HepG2 (cell line): Measurements from ENCODE around the gene STIP1. TPM values are rescaled to one million over a fixed set of nuclear protein-coding genes. Genes with fewer than 3 reads are reported as not detected.
A peak's percentile ranks its signal among the peaks of the same experiment; 100 is the strongest.

Experiments used
- ARID3A ChIP-seq: IDR thresholded peaks from 2 replicates; pipeline ENCODE4 v1.6.1; 2012; ENCODE audit warnings: low read depth, low read length, improper control_type of control experiment
- DMTF1 ChIP-seq: sonication (generic); formaldehyde crosslinking; IDR thresholded peaks from 2 replicates; pipeline ENCODE4 v1.4.0; 2020; ENCODE audit warnings: mild to moderate bottlenecking, missing genetic modification reagents
- ELF3 ChIP-seq: IDR thresholded peaks from 2 replicates; pipeline ENCODE4 v1.6.1; 2016; ENCODE audit warnings: missing genetic modification reagents, missing compliant biosample characterization
- HIVEP1 ChIP-seq: sonication (generic); formaldehyde crosslinking; IDR thresholded peaks from 2 replicates; pipeline ENCODE4 v1.4.0; 2020; ENCODE audit warnings: mild to moderate bottlenecking, missing genetic modification reagents
- HNF1B ChIP-seq: sonication (generic); formaldehyde crosslinking; IDR thresholded peaks from 2 replicates; pipeline ENCODE4 v1.5.1; 2020; ENCODE audit warnings: mild to moderate bottlenecking, moderate library complexity, missing genetic modification reagents
- IRF2 ChIP-seq: IDR thresholded peaks from 2 replicates; pipeline ENCODE4 v1.6.1; 2018; ENCODE audit warnings: missing genetic modification reagents, missing compliant biosample characterization
- KDM4B ChIP-seq: sonication (generic); formaldehyde crosslinking; IDR thresholded peaks from 2 replicates; pipeline ENCODE4 v1.4.0; 2020; ENCODE audit warnings: missing genetic modification reagents
- MYC ChIP-seq: sonication (generic); formaldehyde crosslinking; IDR thresholded peaks from 2 replicates; pipeline ENCODE4 v1.9.0; 2021; ENCODE audit warnings: missing genetic modification reagents, borderline replicate concordance
- NCOA2 ChIP-seq: sonication (generic); formaldehyde crosslinking; IDR thresholded peaks from 2 replicates; pipeline ENCODE4 v1.8.0; 2022; ENCODE audit warnings: inconsistent platforms
- PHF21A ChIP-seq: sonication (generic); formaldehyde crosslinking; IDR thresholded peaks from 2 replicates; pipeline ENCODE4 v1.5.0; 2020; ENCODE audit warnings: mild to moderate bottlenecking, missing genetic modification reagents
- RERE ChIP-seq: IDR thresholded peaks from 2 replicates; pipeline ENCODE4 v1.6.1; 2016; ENCODE audit warnings: low read depth, missing genetic modification reagents, missing compliant biosample characterization
- RFX3 ChIP-seq: IDR thresholded peaks from 2 replicates; pipeline ENCODE4 v1.6.1; 2016; ENCODE audit warnings: missing biosample characterization, missing genetic modification reagents
- TBX3 ChIP-seq: fragments of 450-650 bp; IDR thresholded peaks from 2 replicates; pipeline ENCODE4 v1.6.1; 2017; ENCODE audit warnings: antibody characterized with exemption, mild to moderate bottlenecking, inconsistent platforms, borderline replicate concordance
- ZFP37 ChIP-seq: sonication (generic); formaldehyde crosslinking; IDR thresholded peaks from 2 replicates; pipeline ENCODE4 v1.4.0; 2020; ENCODE audit warnings: missing genetic modification reagents, borderline replicate concordance
- ZNF333 ChIP-seq: sonication (generic); formaldehyde crosslinking; IDR thresholded peaks from 2 replicates; pipeline ENCODE4 v1.4.0; 2020; ENCODE audit warnings: mild to moderate bottlenecking, missing genetic modification reagents, borderline replicate concordance
- ZNF746 ChIP-seq: sonication (generic); formaldehyde crosslinking; IDR thresholded peaks from 2 replicates; pipeline ENCODE4 v1.8.0; 2022; ENCODE audit warnings: mild to moderate bottlenecking, missing genetic modification reagents
- ZNF780A ChIP-seq: sonication (generic); formaldehyde crosslinking; IDR thresholded peaks from 2 replicates; pipeline ENCODE4 v1.8.0; 2022; ENCODE audit warnings: mild to moderate bottlenecking, missing genetic modification reagents, moderate library complexity
- ZNF790 ChIP-seq: sonication (generic); formaldehyde crosslinking; IDR thresholded peaks from 2 replicates; pipeline ENCODE4 v1.8.0; 2022; ENCODE audit warnings: missing genetic modification reagents, mild to moderate bottlenecking, borderline replicate concordance
- polyA plus RNA-seq, 8 experiments: library from polyadenylated mRNA; depleted of rRNA in 3 of 8; stranded (reverse) in 7 of 8; unstranded in 1 of 8; fragments of >200 nt; fragmentation: Illumina TruSeq in 4 of 8; extraction: Trizol in 4 of 8; gene quantifications; 2 replicates each; pipeline versions ENCODE4 v1.2.1 to v1.2.3, GENCODE V29; 2011 to 2016; ENCODE audit warnings: low read depth in 4 of 8, missing spikeins in 1 of 8, mixed read lengths in 1 of 8; ENCODE audit not compliant: insufficient read depth in 1 of 8
- total RNA-seq, 5 experiments: library from RNA; depleted of rRNA; stranded (reverse); fragments of >200 nt; fragmentation: Illumina TruSeq; extraction: Trizol; gene quantifications; 2 replicates each; pipeline ENCODE4 v1.2.3, GENCODE V29; 2016; ENCODE audit warnings: low read depth in 1 of 5

The STIP1 gene
- total and polyA plus RNA-seq, 2 of the 13 experiments (the other 11 are each of a cell fraction or from before 2014, with no cell fraction given), result 81.1 to 217 TPM

GRCh38 chr11:64237484-64237951 is 51.5 kb downstream of the STIP1 start (continued):
- peak; percentile 81 for TF ChIP-seq PHF21A
- no peak for TF ChIP-seq DMTF1 (CRISPR knock-in tag)
- peak; percentile 37; the same call in 1 of the 2 replicates for TF ChIP-seq MYC (CRISPR knock-in tag)
- TF ChIP-seq ELF3, result peak; percentile 85
- TF ChIP-seq NCOA2 (CRISPR knock-in tag), result peak; percentile 50; the same call in 1 of the 2 replicates
- peak; percentile 54; the same call in 1 of the 2 replicates for TF ChIP-seq IRF2 (CRISPR knock-in tag)
- TF ChIP-seq ARID3A, result no peak
- peak; percentile 81 for TF ChIP-seq RFX3 (CRISPR knock-in tag)
- TF ChIP-seq TBX3, result peak; percentile 83; the same call in 1 of the 2 replicates
- TF ChIP-seq HNF1B (CRISPR knock-in tag), result peak; percentile 87
- TF ChIP-seq KDM4B (CRISPR knock-in tag), result no peak
- no peak for TF ChIP-seq ZNF790 (CRISPR knock-in tag)
- TF ChIP-seq ZNF333, result no peak
- TF ChIP-seq RERE, result peak; percentile 61; the same call in 1 of the 2 replicates
- peak; percentile 79; the same call in 1 of the 2 replicates for TF ChIP-seq HIVEP1 (CRISPR knock-in tag)
- TF ChIP-seq ZFP37 (CRISPR knock-in tag), result no peak
- 0 out of 2 replicates have a peak, but pooled peaks have one; percentile 42 for TF ChIP-seq ZNF780A (CRISPR knock-in tag)
- peak; percentile 94 for TF ChIP-seq ZNF746
